SU-DHL-6 (cell line): ENCODE measurements around the gene L3MBTL4.

Source experiments
- H2AFZ ChIP-seq: fragments of 200-600 bp; sonication (generic); 2 replicates; pipeline ENCODE4 v1.6.1; 2014; ENCODE audit warnings: low read depth, mild to moderate bottlenecking, moderate library complexity, mixed read lengths, antibody characterized with exemption, low read length; ENCODE audit not compliant: severe bottlenecking
- H3F3A ChIP-seq: fragments of 200-600 bp; shearing (Covaris generic); 2 replicates; pipeline ENCODE4 v1.6.0; 2016; ENCODE audit warnings: antibody characterized with exemption, mild to moderate bottlenecking; ENCODE audit not compliant: insufficient read depth
- H3K27ac ChIP-seq: fragments of 200-600 bp; sonication (generic); 2 replicates; pipeline ENCODE4 v1.5.1; 2016; ENCODE audit warnings: low read depth, mild to moderate bottlenecking, low read length, moderate library complexity, mixed read lengths
- H3K27me3 ChIP-seq: fragments of 200-600 bp; sonication (generic), shearing (Covaris generic); 2 replicates; pipeline ENCODE4 v1.6.0; 2014; ENCODE audit warnings: mild to moderate bottlenecking, low read length
- H3K36me3 ChIP-seq: fragments of 200-600 bp; sonication (generic); 2 replicates; pipeline ENCODE4 v1.6.1; 2014; ENCODE audit warnings: mild to moderate bottlenecking, low read length, mixed read lengths
- H3K4me2 ChIP-seq: fragments of 300-600, 200-600 bp; shearing (Covaris generic), sonication (generic); 2 replicates; pipeline ENCODE4 v1.6.0; 2014; ENCODE audit warnings: low read length, low read depth, mild to moderate bottlenecking; ENCODE audit not compliant: poor library complexity, severe bottlenecking
- H3K4me3 ChIP-seq: fragments of 200-600 bp; sonication (generic); 2 replicates; pipeline ENCODE4 v1.5.1; 2014; ENCODE audit warnings: antibody characterized with exemption, low read length, mild to moderate bottlenecking, mixed read lengths; ENCODE audit not compliant: insufficient read depth, poor library complexity, severe bottlenecking
- H3K79me2 ChIP-seq: fragments of 200-600 bp; sonication (generic); 2 replicates; pipeline ENCODE4 v1.6.1; 2014; ENCODE audit warnings: mild to moderate bottlenecking, low read length, moderate library complexity; ENCODE audit not compliant: insufficient read depth
- H3K9ac ChIP-seq: fragments of 200-600 bp; sonication (generic); 2 replicates; pipeline ENCODE4 v1.7.0; 2014; ENCODE audit warnings: mild to moderate bottlenecking, low read length
- H3K9me2 ChIP-seq: fragments of 200-600 bp; sonication (generic); replicated peaks from 2 replicates; pipeline ENCODE4 v1.6.1; 2014; ENCODE audit warnings: low read length; ENCODE audit not compliant: insufficient read depth
- H3K9me3 ChIP-seq: fragments of 200-600 bp; sonication (generic); 2 replicates; pipeline ENCODE4 v1.6.1; 2014; ENCODE audit warnings: low read length, mixed read lengths; ENCODE audit not compliant: insufficient read depth
- H4K20me1 ChIP-seq: fragments of 200-600 bp; sonication (generic); 2 replicates; pipeline ENCODE4 v1.6.1; 2014; ENCODE audit warnings: low read depth, mild to moderate bottlenecking, antibody characterized with exemption, low read length, moderate library complexity, mixed read lengths
- EZH2phosphoT487 ChIP-seq: fragments of 200-600 bp; sonication (generic), shearing (Covaris generic); conservative IDR thresholded peaks from 2 replicates; pipeline ENCODE4 v1.6.1; 2018; ENCODE audit warnings: mild to moderate bottlenecking, antibody characterized with exemption, low read length, moderate library complexity, mixed read lengths
- TF ChIP-seq, protein P1 (sequence below): fragments of 200-600 bp; sonication (generic); IDR thresholded peaks from one replicate; pipeline ENCODE4 v1.5.1; 2017; ENCODE audit warnings: antibody characterized with exemption, mild to moderate bottlenecking, low read length, moderate library complexity; ENCODE audit not compliant: insufficient read depth, poor library complexity, severe bottlenecking

The L3MBTL4 gene

DNA sequence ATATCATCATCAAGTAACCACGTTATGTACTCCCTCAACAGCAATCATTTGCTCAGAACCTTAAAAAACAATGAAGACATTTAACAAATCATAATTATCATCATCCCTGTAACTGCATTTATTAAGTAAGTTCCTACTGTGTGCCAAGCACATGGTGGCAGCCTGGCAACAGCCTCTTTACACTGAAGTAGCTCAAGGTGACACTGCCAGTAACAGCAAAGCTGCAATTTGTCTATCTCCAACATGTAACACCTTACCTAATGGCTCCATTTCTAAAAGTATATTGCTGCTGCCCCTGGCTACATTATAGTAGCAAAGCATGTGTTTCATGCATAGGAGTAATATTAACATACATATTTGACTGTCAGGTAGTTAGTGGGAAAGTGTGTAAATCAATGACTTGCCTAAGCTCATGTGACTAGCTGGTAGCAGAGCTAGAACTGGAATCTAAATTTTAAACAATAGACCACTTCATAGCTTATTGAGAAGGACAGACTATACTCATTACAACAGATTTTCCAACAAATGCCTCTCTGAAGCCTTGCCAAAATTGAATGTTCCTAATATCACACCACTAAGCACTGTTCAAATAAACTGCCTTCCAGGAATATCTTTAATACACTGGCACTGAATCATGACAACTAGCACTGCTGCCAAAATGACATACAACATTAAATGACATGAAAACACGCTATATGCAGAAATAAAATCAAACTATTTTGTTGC, 86.7 kb downstream of the L3MBTL4 start:
- Histone ChIP-seq H3K36me3 (no peaks in the 10 kb centered on the region), H3K79me2 (no peaks in the 10 kb centered on the region), H3K4me2 (no peak overlapping the region), H3K9me3 (no peaks in the 10 kb centered on the region), H3F3A (no peaks in the 10 kb centered on the region), H3K4me3 (no peak overlapping the region), H3K9me2 (no peaks in the 10 kb centered on the region), H3K27ac (no peak overlapping the region), H4K20me1 (no peaks in the 10 kb centered on the region), H2AFZ (no peak overlapping the region), H3K9ac (no peak overlapping the region), H3K27me3 (no peaks in the 10 kb centered on the region)
- TF ChIP-seq, protein P1, sequence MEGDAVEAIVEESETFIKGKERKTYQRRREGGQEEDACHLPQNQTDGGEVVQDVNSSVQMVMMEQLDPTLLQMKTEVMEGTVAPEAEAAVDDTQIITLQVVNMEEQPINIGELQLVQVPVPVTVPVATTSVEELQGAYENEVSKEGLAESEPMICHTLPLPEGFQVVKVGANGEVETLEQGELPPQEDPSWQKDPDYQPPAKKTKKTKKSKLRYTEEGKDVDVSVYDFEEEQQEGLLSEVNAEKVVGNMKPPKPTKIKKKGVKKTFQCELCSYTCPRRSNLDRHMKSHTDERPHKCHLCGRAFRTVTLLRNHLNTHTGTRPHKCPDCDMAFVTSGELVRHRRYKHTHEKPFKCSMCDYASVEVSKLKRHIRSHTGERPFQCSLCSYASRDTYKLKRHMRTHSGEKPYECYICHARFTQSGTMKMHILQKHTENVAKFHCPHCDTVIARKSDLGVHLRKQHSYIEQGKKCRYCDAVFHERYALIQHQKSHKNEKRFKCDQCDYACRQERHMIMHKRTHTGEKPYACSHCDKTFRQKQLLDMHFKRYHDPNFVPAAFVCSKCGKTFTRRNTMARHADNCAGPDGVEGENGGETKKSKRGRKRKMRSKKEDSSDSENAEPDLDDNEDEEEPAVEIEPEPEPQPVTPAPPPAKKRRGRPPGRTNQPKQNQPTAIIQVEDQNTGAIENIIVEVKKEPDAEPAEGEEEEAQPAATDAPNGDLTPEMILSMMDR, result no peak
- no peak for TF ChIP-seq EZH2phosphoT487

DNA sequence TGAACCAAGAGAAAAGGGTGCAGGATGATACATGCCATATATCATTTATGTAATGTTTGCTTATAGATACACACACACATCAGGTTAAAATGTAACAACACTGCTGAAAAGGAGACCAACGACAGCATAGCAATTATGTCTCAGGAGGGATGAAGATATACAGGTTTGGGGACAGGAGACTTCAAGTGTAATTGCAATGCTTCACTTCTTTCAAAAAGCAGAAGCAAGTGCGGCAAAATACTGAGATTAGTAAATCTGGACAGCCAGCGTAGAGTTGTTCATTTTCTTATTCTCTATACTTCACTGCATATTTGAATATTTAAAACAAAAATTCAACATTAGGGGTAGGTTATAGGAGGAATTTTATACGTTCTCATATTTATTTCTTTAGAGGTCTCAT, 87.2 kb downstream of the L3MBTL4 start:
- no peak overlapping the region for H3K4me2 ChIP-seq
- H3K4me3 ChIP-seq, result no peak overlapping the region
- H4K20me1 ChIP-seq, result no peaks in the 10 kb centered on the region
- no peaks in the 10 kb centered on the region for H3K9me3 ChIP-seq
- no peak overlapping the region for H2AFZ ChIP-seq
- no peak overlapping the region for H3K9ac ChIP-seq
- no peaks in the 10 kb centered on the region for H3K27me3 ChIP-seq
- H3K9me2 ChIP-seq, result no peaks in the 10 kb centered on the region
- no peak overlapping the region for H3K27ac ChIP-seq
- no peak for TF ChIP-seq EZH2phosphoT487
- TF ChIP-seq, protein P1, result no peak
- H3K36me3 ChIP-seq, result no peaks in the 10 kb centered on the region
- H3K79me2 ChIP-seq, result no peaks in the 10 kb centered on the region
- H3F3A ChIP-seq, result no peaks in the 10 kb centered on the region

DNA sequence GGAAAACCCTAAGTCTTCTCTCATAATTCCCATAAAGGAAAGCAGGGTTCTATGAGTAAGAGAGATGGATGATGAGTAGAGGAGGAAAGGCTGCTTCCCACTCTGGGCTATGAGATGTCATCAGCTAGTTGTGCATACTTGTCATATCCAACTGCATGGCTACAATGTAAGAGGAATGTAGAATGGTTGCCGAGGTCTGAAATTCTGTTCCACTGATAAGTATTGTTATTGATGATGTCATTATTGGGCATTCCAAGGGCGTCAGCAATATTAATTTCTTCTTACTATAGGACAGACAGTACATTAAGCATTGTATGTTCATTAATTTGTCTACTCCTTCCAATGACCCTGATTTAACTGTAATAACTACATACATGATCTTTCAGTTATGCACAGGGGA, 88.1 kb downstream of the L3MBTL4 start:
- Histone ChIP-seq H3K4me2 (no peak overlapping the region), H2AFZ (no peak overlapping the region)

More for the DNA sequence above, 88.1 kb downstream of the L3MBTL4 start:
- Histone ChIP-seq H4K20me1 (no peaks in the 10 kb centered on the region), H3K79me2 (no peaks in the 10 kb centered on the region), H3K27me3 (no peaks in the 10 kb centered on the region), H3K9me3 (no peaks in the 10 kb centered on the region), H3F3A (no peaks in the 10 kb centered on the region), H3K9ac (no peak overlapping the region), H3K9me2 (no peaks in the 10 kb centered on the region), H3K4me3 (no peak overlapping the region), H3K36me3 (no peaks in the 10 kb centered on the region), H3K27ac (no peak overlapping the region)
- no peak for TF ChIP-seq EZH2phosphoT487
- TF ChIP-seq, protein P1, result no peak
